Omental fat pad (tissue), 4 donors: ENCODE measurements around the gene TRIP4. TPM values are rescaled to one million over a fixed set of nuclear protein-coding genes. Genes with fewer than 3 reads are reported as not detected.

Experiments
- ATAC-seq: fragments of 150-250 bp; one replicate; pipeline ENCODE4 v1.9.1; 2016; ENCODE audit warnings: mild to moderate bottlenecking, moderate library complexity; ENCODE audit not compliant: low FRiP score
- DNase-seq: peaks from one replicate; pipeline ENCODE4 v3.0.0-alpha.2; 2019; ENCODE audit warnings: low spot score
- total RNA-seq, 4 donors: library from RNA; depleted of rRNA; stranded (reverse); fragments of >200 nt; gene quantifications; one replicate each; pipeline ENCODE4 v1.1.0, GENCODE V29; 2016
- TF ChIP-seq, protein P1 (sequence below), 3 donors: fragments of 450-650 bp; IDR thresholded peaks; one replicate each; pipeline ENCODE4 v1.5.1; 2016 to 2017; ENCODE audit warnings: antibody characterized with exemption in 3 of 3, mild to moderate bottlenecking in 3 of 3, moderate library complexity in 2 of 3

The TRIP4 gene
- total RNA-seq, 4 donors from 2014 or later, result 9.0 to 20.0 (median 11.4) TPM

DNA sequence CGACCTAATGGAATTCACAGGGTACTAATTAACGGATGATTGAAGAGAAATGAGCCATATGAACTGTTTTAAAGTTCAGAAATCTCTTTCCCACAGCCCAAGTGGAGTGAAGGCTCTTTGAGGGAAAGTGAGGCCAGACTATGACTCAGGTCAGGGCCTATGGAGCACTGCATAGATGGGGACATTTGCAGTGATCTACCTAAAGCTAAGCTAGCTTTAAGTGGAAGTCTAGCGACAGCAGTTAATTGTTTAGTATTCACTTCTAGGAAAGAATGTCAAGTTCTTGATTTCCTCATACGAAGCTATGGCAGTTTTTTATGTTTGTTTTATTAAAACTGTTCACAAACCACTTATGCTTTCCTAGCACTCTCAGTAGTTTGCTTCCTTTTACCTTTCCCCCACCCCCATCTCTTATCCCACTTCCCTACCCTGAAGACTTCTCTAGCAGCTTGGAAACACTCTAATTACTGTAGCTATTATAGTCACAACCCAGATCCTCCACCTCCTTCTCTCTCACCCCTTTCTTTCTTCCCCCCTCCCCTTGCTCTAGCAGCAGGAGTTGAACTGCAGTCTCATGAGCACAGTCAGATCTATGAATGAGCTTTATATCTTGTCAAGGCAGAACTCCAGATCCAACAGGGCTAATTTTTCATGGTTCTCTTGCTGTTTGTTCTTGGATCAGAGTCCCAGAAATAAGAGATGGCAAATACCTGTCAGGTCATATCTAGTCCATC lies 78.9 kb downstream of the TRIP4 start:
- DNase-seq (no peak), ATAC-seq (no peak)
- TF ChIP-seq, protein P1, sequence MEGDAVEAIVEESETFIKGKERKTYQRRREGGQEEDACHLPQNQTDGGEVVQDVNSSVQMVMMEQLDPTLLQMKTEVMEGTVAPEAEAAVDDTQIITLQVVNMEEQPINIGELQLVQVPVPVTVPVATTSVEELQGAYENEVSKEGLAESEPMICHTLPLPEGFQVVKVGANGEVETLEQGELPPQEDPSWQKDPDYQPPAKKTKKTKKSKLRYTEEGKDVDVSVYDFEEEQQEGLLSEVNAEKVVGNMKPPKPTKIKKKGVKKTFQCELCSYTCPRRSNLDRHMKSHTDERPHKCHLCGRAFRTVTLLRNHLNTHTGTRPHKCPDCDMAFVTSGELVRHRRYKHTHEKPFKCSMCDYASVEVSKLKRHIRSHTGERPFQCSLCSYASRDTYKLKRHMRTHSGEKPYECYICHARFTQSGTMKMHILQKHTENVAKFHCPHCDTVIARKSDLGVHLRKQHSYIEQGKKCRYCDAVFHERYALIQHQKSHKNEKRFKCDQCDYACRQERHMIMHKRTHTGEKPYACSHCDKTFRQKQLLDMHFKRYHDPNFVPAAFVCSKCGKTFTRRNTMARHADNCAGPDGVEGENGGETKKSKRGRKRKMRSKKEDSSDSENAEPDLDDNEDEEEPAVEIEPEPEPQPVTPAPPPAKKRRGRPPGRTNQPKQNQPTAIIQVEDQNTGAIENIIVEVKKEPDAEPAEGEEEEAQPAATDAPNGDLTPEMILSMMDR (IDR thresholded peaks at IDR 0.05), result no peak

- TF ChIP-seq, protein P1 (IDR thresholded peaks at IDR 0.05), result no peak
- no peak for ATAC-seq
- no peak for DNase-seq
Measured at GRCh38 chr15:64472161-64472560, 84.5 kb downstream of the TRIP4 start.

DNA sequence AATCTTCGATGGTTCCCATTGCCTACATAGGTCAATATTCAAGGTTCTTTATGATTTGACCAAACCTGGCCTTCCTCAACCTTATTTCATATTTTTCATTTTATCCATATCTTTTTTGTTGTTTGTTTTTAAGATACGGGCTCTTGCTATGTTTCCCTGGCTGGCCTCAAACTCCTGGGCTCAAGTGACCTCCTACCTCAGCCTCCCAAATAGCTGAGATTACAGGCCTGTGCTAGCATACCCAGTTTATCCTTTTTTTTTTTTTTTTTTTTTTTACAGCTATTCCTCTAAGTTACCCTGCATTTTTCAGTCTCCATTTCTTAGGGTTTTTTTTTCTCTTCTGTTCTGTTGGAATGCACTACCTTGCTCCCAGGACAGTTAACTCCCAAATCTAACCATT lies 87.2 kb downstream of the TRIP4 start:
- TF ChIP-seq, protein P1 (IDR thresholded peaks at IDR 0.05), result no peak
- DNase-seq (no peak), ATAC-seq (no peak)

- TF ChIP-seq, protein P1 (IDR thresholded peaks at IDR 0.05), result no peak
- DNase-seq (no peak), ATAC-seq (no peak)
Measured at GRCh38 chr15:64476550-64476949, 88.9 kb downstream of the TRIP4 start.

GRCh38 chr15:64478863-64479262 lies 91.2 kb downstream of the TRIP4 start:
- TF ChIP-seq, protein P1 (IDR thresholded peaks at IDR 0.05), result no peak
- DNase-seq, result no peak
- no peak for ATAC-seq

DNA sequence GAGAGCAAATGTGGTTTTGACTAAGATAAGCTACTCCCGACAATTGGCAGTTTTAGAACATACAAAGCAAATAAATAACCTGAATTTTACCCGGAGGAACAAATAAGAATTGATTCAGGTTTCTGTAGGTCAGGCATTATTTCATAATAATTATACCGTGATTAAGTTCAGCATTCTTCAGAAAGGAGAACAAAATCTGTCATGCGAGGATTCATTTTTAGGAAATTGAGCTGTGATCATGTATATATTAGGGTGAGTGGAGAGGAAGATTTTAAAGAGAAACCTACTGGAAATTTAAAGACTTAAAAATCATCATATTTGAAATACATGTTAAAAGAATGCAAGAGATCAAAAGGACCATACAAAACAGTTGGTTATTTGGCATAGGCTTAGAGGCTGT lies 93.3 kb downstream of the TRIP4 start:
- DNase-seq (no peak), ATAC-seq (no peak)
- TF ChIP-seq, protein P1 (IDR thresholded peaks at IDR 0.05), result no peak

DNA sequence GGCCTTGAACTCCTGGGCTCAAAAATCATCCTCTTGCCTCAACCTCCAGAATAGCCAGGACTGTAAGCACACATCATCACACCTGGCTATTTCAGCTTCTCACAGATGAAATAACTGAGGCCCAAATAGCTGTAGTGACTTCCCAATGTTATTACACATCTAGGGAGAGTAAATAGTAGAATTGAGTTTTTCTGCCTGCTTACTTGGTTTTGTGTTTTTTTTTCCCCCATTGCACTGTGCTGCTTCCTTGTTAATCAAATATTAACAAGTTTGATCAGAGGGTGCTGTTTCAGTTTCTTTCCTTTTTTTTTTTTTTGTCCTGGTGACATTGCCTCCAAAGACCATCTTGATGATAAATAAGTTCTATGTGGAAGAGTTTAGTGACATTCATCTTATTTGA lies 96.1 kb downstream of the TRIP4 start:
- ATAC-seq (no peak), DNase-seq (no peak)
- TF ChIP-seq, protein P1 (IDR thresholded peaks at IDR 0.05), result no peak
